Panc1 (cell line): ENCODE results near the gene FHAD1. TPM values are rescaled to one million over a fixed set of nuclear protein-coding genes. Genes with fewer than 3 reads are reported as not detected.

Experiments
- ATAC-seq: fragments of 200-7000 bp; cut with Tn5 transposase; 2 replicates; pipeline ENCODE4 v1.9.1; 2020; ENCODE audit warnings: mild to moderate bottlenecking, moderate library complexity
- BruUV-seq: library from RNA; stranded (reverse); fragments of 400-500 nt; replicated peaks from 2 replicates; lab custom pipeline; 2021; lab: Mats Ljungman, UMichigan
- CTCF ChIA-PET: fragments of 300-600 bp; sonication (Branson Sonifier 250); formaldehyde crosslinking; loops from one replicate; lab custom pipeline; 2022; ENCODE audit warnings: antibody characterized with exemption; lab: Charles Lee
- POLR2A ChIA-PET: fragments of 300-600 bp; sonication (Branson Sonifier 250); formaldehyde crosslinking; loops from one replicate; lab custom pipeline; 2022; ENCODE audit warnings: antibody characterized with exemption; lab: Charles Lee
- DNase-seq: peaks from one replicate; pipeline ENCODE4 v3.0.0-alpha.2; 2010; ENCODE audit warnings: low read depth, low spot score
- H3K27ac ChIP-seq: 2 replicates; pipeline ENCODE4 v1.5.1; 2011; ENCODE audit warnings: mild to moderate bottlenecking, low read length, inconsistent platforms
- H3K27me3 ChIP-seq: fragments of 200-500 bp; sonication (Bioruptor generic); 2 replicates; pipeline ENCODE4 v1.6.0; 2014; ENCODE audit warnings: low read length, inconsistent platforms; ENCODE audit not compliant: control insufficient read depth, insufficient read depth
- H3K36me3 ChIP-seq: fragments of 200-500 bp; sonication (Bioruptor generic); 2 replicates; pipeline ENCODE4 v1.5.1; 2014; ENCODE audit warnings: inconsistent platforms, mild to moderate bottlenecking, low read length, moderate library complexity; ENCODE audit not compliant: control insufficient read depth, insufficient read depth
- H3K4me1 ChIP-seq: 2 replicates; pipeline ENCODE4 v1.5.1; 2011; ENCODE audit warnings: inconsistent platforms, mild to moderate bottlenecking, low read length, moderate library complexity; ENCODE audit not compliant: control insufficient read depth, insufficient read depth
- H3K4me3 ChIP-seq, 2 experiments: 2 replicates each; pipeline ENCODE4 v1.5.1; 2011 to 2012; ENCODE audit warnings: low read depth in 2 of 2, low read length in 2 of 2, mild to moderate bottlenecking in 2 of 2, inconsistent platforms in 1 of 2, moderate library complexity in 1 of 2
- H3K9me3 ChIP-seq: fragments of 200-500 bp; sonication (Bioruptor generic); 2 replicates; pipeline ENCODE4 v1.5.1; 2014; ENCODE audit warnings: low read depth, mild to moderate bottlenecking, inconsistent platforms, low read length, moderate library complexity; ENCODE audit not compliant: control insufficient read depth, insufficient read depth
- POLR2AphosphoS5 ChIP-seq: IDR thresholded peaks from 2 replicates; pipeline ENCODE4 v1.6.1; 2012; ENCODE audit warnings: mild to moderate bottlenecking, low read depth, low read length, moderate library complexity
- SIN3A ChIP-seq: IDR thresholded peaks from 2 replicates; pipeline ENCODE4 v1.6.1; 2012; ENCODE audit warnings: low read depth, mild to moderate bottlenecking, low read length, moderate library complexity, borderline replicate concordance; ENCODE audit not compliant: insufficient read depth
- TCF7L2 ChIP-seq: IDR thresholded peaks from 2 replicates; pipeline ENCODE4 v1.6.1; 2011; ENCODE audit warnings: mild to moderate bottlenecking, low read depth, low read length, inconsistent platforms
- in situ Hi-C: cut with HindIII; loops from 2 replicates; pipeline ENCODE4 v1.10.0; 2016; ENCODE audit warnings: low sequenced_read_pairs, low pct_unique_long_range_greater_than_20kb
- intact Hi-C: fragments of 100-400 bp; cut with micrococcal nuclease; formaldehyde crosslinking; loops from one replicate; pipeline ENCODE4 v1.10.0; 2022; ENCODE audit not compliant: unreplicated experiment
- total RNA-seq: library from RNA; stranded (reverse); gene quantifications from one replicate; pipeline ENCODE4 v1.2.1, GENCODE V29; 2021; ENCODE audit not compliant: unreplicated experiment
- TF ChIP-seq, protein P1 (sequence below), 2 experiments: IDR thresholded peaks; 2 replicates each; pipeline ENCODE4 v1.6.1; 2011 to 2012; ENCODE audit warnings: low read depth in 2 of 2, control low read depth in 1 of 2, low read length in 1 of 2, mild to moderate bottlenecking in 1 of 2, moderate library complexity in 1 of 2; ENCODE audit not compliant: insufficient read depth in 1 of 2
- TF ChIP-seq, protein P2 (sequence below): fragments of 450-650 bp; IDR thresholded peaks from 2 replicates; pipeline ENCODE4 v1.5.1; 2017; ENCODE audit warnings: mild to moderate bottlenecking

FHAD1 gene
- total RNA-seq, 1 experiment from 2014 or later: 0.23 TPM

DNA sequence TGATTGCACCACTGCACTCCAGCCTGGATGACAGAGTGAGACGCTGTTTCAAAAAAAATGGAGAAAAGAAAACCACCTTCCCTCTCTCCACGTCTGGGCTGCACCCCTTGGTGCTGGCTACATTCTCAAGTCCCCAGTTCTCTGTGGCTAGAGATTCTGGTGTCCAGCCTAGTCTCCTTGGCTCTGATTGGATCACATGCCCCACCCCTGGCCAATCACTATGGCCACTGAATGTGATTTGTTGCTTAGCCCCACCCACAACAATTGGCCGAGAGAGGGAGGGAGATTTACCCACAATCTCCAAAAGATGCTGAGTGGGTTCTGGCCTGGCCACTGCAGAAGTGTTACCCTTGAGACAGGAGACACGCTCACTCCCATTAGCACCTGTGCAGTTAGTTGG lies 39.4 kb downstream of the FHAD1 start:
- H3K4me3 ChIP-seq: no peak overlapping the region
- in situ Hi-C loops: no loop called here
- no peaks in the 10 kb centered on the region for H3K9me3 ChIP-seq
- ChIA-PET POLR2A (no interaction called here), CTCF (no interaction called here)
- intact Hi-C loops: no loop called here
- no peak for DNase-seq
- H3K4me1 ChIP-seq: no peaks in the 10 kb centered on the region
- no peak for ATAC-seq
- H3K36me3 ChIP-seq: no peaks in the 10 kb centered on the region
- no peak overlapping the region for H3K27ac ChIP-seq
- BruUV-seq: no TSS peak
- H3K27me3 ChIP-seq: no peaks in the 10 kb centered on the region
- TF ChIP-seq, protein P1, sequence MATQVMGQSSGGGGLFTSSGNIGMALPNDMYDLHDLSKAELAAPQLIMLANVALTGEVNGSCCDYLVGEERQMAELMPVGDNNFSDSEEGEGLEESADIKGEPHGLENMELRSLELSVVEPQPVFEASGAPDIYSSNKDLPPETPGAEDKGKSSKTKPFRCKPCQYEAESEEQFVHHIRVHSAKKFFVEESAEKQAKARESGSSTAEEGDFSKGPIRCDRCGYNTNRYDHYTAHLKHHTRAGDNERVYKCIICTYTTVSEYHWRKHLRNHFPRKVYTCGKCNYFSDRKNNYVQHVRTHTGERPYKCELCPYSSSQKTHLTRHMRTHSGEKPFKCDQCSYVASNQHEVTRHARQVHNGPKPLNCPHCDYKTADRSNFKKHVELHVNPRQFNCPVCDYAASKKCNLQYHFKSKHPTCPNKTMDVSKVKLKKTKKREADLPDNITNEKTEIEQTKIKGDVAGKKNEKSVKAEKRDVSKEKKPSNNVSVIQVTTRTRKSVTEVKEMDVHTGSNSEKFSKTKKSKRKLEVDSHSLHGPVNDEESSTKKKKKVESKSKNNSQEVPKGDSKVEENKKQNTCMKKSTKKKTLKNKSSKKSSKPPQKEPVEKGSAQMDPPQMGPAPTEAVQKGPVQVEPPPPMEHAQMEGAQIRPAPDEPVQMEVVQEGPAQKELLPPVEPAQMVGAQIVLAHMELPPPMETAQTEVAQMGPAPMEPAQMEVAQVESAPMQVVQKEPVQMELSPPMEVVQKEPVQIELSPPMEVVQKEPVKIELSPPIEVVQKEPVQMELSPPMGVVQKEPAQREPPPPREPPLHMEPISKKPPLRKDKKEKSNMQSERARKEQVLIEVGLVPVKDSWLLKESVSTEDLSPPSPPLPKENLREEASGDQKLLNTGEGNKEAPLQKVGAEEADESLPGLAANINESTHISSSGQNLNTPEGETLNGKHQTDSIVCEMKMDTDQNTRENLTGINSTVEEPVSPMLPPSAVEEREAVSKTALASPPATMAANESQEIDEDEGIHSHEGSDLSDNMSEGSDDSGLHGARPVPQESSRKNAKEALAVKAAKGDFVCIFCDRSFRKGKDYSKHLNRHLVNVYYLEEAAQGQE (IDR thresholded peaks at IDR 0.05; ENCODE audit: insufficient read depth in 1 of 2, low read depth in 2 of 2, low read length in 1 of 2): no peak
- TF ChIP-seq TCF7L2 (no peak), POLR2AphosphoS5 (no peak), SIN3A (no peak)
- TF ChIP-seq, protein P2, sequence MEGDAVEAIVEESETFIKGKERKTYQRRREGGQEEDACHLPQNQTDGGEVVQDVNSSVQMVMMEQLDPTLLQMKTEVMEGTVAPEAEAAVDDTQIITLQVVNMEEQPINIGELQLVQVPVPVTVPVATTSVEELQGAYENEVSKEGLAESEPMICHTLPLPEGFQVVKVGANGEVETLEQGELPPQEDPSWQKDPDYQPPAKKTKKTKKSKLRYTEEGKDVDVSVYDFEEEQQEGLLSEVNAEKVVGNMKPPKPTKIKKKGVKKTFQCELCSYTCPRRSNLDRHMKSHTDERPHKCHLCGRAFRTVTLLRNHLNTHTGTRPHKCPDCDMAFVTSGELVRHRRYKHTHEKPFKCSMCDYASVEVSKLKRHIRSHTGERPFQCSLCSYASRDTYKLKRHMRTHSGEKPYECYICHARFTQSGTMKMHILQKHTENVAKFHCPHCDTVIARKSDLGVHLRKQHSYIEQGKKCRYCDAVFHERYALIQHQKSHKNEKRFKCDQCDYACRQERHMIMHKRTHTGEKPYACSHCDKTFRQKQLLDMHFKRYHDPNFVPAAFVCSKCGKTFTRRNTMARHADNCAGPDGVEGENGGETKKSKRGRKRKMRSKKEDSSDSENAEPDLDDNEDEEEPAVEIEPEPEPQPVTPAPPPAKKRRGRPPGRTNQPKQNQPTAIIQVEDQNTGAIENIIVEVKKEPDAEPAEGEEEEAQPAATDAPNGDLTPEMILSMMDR: no peak

DNA sequence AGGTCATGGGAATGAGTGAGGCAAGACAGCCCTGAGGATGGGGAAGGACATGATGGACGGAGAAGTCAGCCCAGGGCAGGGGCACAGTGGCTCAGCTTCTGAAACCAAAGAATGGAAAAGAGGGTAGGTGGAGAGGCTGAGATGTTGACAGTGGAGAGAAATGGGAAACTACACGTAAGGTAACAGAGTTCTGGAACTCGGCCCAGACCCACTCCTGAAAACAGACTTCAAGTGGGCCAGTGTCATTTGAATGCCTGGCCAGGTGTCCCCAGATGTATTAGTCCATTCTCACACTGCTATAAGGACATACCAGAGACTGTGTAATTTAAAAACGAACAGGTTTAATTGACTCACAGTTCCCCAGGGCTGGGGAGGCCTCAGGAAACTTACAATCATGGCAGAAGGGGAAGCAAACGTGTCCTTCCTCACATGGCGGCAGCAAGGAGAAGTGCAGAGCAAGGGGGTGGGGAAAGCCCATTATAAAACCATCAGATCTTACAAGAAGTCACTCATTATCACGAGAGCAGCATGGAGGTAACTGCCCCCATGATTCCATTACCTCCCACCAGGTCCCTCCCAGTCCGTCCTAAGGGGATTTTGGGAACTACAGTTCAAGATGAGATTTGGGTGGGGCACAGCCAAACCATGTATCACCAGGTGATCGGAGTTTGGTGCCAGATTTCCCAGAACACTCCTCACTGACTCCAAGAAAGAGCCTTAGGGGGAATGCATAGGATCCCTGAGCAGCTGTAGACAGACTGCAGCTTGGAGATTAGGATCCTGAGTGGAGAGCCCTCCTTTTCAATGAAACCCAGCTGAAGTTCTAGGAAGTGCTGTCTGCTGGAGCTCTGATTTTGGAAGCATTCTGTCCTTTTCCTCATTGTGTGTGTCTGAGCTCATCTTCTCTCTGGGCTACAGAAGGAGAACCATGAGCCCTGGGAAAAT lies 40.3 kb downstream of the FHAD1 start:
- intact Hi-C loops (no loop called here), in situ Hi-C loops (no loop called here)
- no peaks in the 10 kb centered on the region for H3K9me3 ChIP-seq
- no peaks in the 10 kb centered on the region for H3K27me3 ChIP-seq
- no TSS peak for BruUV-seq
- no peak for ATAC-seq
- CTCF ChIA-PET: interaction anchor here (0.8 kb wide), 1 partner anchor 18 kb away, joined by 3 read pairs; no protein-coding TSS in a partner anchor
- POLR2A ChIA-PET: no interaction called here
- no peak overlapping the region for H3K27ac ChIP-seq
- no peak for DNase-seq
- H3K36me3 ChIP-seq: no peaks in the 10 kb centered on the region
- no peak for TF ChIP-seq SIN3A
- TF ChIP-seq, protein P1 (IDR thresholded peaks at IDR 0.05; ENCODE audit: insufficient read depth in 1 of 2, low read depth in 2 of 2, low read length in 1 of 2): no peak
- TF ChIP-seq, protein P2: no peak
- no peak for TF ChIP-seq POLR2AphosphoS5
- no peak for TF ChIP-seq TCF7L2
- H3K4me3 ChIP-seq: no peak overlapping the region
- no peaks in the 10 kb centered on the region for H3K4me1 ChIP-seq
